GM21576 (cell line): ENCODE data around the gene CREB5.

Experiments used
- ATAC-seq: cut with Tn5 transposase; IDR thresholded peaks from one replicate; pipeline ENCODE4 v1.9.1; 2021; ENCODE audit warnings: mild to moderate bottlenecking, moderate library complexity; ENCODE audit not compliant: unreplicated experiment

Gene CREB5

GRCh38 chr7:28669330-28669729, 257.0 kb downstream of the CREB5 start:
- no peak for ATAC-seq

GRCh38 chr7:28671526-28671925, 259.2 kb downstream of the CREB5 start:
- no peak for ATAC-seq

GRCh38 chr7:28672397-28672797, 260.1 kb downstream of the CREB5 start:
- no peak for ATAC-seq

GRCh38 chr7:28674359-28674782, 262.1 kb downstream of the CREB5 start:
- ATAC-seq: no peak

- ATAC-seq: no peak
Measured at GRCh38 chr7:28675429-28675828, 263.1 kb downstream of the CREB5 start.

GRCh38 chr7:28677668-28678067, 265.4 kb downstream of the CREB5 start:
- no peak for ATAC-seq

- ATAC-seq: no peak
Measured at GRCh38 chr7:28678431-28678965, 266.2 kb downstream of the CREB5 start.

- ATAC-seq: no peak
Measured at GRCh38 chr7:28681693-28682310, 269.5 kb downstream of the CREB5 start.

GRCh38 chr7:28682801-28683200, 270.5 kb downstream of the CREB5 start:
- no peak for ATAC-seq

GRCh38 chr7:28684650-28685241, 272.4 kb downstream of the CREB5 start:
- no peak for ATAC-seq

GRCh38 chr7:28685242-28685643, 272.9 kb downstream of the CREB5 start:
- ATAC-seq: peak; percentile 7

- peak; percentile 53 for ATAC-seq
Measured at GRCh38 chr7:28685644-28686417, 273.5 kb downstream of the CREB5 start.

GRCh38 chr7:28686418-28686800, 274.1 kb downstream of the CREB5 start:
- no peak for ATAC-seq

- ATAC-seq: no peak
Measured at GRCh38 chr7:28687537-28687936, 275.2 kb downstream of the CREB5 start.

- no peak for ATAC-seq
Measured at GRCh38 chr7:28688174-28688573, 275.9 kb downstream of the CREB5 start.

GRCh38 chr7:28688651-28689050, 276.3 kb downstream of the CREB5 start:
- ATAC-seq: no peak

GRCh38 chr7:28695300-28696295, 283.3 kb downstream of the CREB5 start:
- ATAC-seq: no peak

GRCh38 chr7:28697913-28698563, 285.7 kb downstream of the CREB5 start:
- ATAC-seq: no peak

- no peak for ATAC-seq
Measured at GRCh38 chr7:28698840-28699239, 286.5 kb downstream of the CREB5 start.

GRCh38 chr7:28700096-28700495, 287.8 kb downstream of the CREB5 start:
- no peak for ATAC-seq
